Transverse colon (tissue), 4 donors: ENCODE results near the gene FKBP9.

Source experiments
- CTCF ChIP-seq, 5 experiments: fragments of 200-600 bp in 3 of 5; fragments of 450-650 bp in 2 of 5; sonication (generic) in 3 of 5; IDR thresholded peaks; 1 replicate in 2 of 5; 2 replicates in 3 of 5; pipeline ENCODE4 v1.5.1; 2016 to 2017; ENCODE audit warnings: antibody characterized with exemption in 5 of 5, inconsistent platforms in 3 of 5, mild to moderate bottlenecking in 2 of 5, moderate library complexity in 1 of 5
- EP300 ChIP-seq: sonication (generic); formaldehyde crosslinking; IDR thresholded peaks from one replicate; pipeline ENCODE4 v1.6.1; 2017; ENCODE audit warnings: antibody characterized with exemption, low read depth
- POLR2A ChIP-seq: fragments of 450-650 bp; IDR thresholded peaks from one replicate; pipeline ENCODE4 v1.6.1; 2016; ENCODE audit warnings: antibody characterized with exemption, mild to moderate bottlenecking, moderate library complexity
- POLR2AphosphoS5 ChIP-seq, 3 donors: sonication (generic); formaldehyde crosslinking; IDR thresholded peaks; one replicate each; pipeline ENCODE4 v1.6.1; 2016; ENCODE audit warnings: antibody characterized with exemption in 3 of 3

GRCh38 chr7:33048704-33049103, 91.5 kb downstream of the FKBP9 start:
- TF ChIP-seq CTCF (IDR thresholded peaks at IDR 0.05) (no peak), POLR2A (no peak), EP300 (no peak), POLR2AphosphoS5 (IDR thresholded peaks at IDR 0.05) (no peak)
